CD4-positive, alpha-beta T cell treated with Interleukin-6 at 100 ng/mL for 8 hours (primary cell): ENCODE data around the gene LEF1.

ENCODE experiments used
- DNase-seq: peaks from one replicate; pipeline ENCODE4 v3.0.0-alpha.2; 2020; ENCODE audit warnings: mixed read lengths, low spot score

The LEF1 gene

DNA sequence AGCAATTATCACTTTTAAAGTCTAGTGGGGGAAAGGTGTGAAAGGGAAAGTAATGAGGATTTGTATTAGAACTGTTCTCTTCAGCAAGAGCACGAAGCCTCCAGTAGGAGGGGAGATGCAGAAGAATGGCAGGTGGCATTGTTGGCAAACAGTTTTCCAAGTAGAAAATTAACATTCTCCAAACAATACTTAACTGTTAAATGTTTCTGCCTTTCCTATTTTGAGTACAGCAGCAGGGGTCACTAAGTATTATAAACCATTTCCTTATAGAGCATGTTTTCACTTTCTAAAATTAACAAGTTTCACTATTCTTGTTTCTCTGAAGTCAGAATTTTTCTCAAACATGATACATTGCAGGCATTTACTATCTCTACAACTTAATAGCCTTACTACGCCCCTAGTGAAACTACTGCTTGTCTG, 58.7 kb downstream of the LEF1 start:
- no peak for DNase-seq

DNA sequence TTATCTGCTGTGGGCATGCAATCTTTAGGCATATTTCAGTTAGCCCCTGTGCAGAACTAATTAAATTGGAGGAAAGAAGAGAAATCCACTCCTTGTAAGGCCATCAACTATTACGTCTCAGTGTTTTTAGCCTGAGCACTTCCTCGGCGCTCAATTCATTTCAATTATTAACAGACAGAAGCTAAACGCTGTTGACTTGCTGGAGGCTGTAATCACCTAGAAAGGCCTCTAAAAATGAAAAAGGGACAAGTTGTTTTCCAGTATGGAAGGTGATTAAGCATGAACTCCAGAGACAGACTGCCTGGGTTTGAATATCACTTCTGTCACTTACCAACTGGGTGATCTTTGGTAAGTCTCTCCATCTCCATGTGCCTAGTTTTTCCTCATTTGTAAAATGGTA, 59.6 kb downstream of the LEF1 start:
- no peak for DNase-seq

DNA sequence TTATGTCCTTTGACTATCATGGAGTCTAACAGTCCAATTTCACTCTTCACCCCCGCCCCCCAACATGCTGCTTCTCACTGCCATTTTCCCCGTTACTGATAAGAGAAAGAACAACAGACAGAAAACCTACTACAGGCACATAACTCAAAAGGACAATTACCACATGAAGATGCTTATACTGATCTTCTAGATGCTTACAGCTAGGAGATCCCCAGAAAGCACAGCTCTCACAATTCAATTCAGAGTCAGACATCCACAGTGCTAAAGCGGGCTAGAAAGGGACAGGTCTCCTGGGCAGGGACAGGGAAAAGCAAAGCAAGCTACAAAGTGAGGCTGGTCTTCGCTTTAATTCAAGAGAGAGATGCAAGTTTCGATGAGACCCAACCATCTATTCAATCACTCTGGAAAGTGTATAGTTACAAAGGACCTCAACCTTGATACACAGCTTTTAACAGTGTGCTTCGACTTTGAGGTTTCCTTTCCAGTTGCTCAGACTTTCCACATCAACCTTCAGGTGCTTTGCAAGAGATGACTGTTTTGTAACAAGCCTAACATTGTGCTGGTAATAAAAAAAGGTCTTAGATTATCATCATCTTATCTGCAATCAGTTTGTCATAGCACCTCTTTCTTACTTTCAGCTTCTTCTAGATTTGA, 60.9 kb downstream of the LEF1 start:
- peak; percentile 75 for DNase-seq

DNA sequence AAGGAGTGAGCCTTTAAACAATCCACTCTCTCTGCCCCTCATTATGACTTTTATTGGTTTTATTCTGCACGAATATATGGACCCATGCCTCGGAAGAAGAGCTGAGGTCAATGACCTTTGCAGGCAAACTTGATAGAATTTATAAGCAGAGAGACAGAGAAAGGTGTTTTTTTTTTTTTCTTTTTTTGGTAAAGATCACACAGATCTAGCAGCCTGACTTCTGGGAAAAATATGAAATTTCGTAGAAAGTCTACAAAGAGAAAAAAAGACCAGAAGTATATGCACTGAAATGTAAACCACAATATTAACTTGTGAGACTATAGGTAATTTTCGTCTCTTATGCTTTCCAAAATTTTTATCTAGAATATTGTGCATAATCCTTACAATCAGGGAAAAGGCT, 61.6 kb downstream of the LEF1 start:
- DNase-seq = no peak

DNA sequence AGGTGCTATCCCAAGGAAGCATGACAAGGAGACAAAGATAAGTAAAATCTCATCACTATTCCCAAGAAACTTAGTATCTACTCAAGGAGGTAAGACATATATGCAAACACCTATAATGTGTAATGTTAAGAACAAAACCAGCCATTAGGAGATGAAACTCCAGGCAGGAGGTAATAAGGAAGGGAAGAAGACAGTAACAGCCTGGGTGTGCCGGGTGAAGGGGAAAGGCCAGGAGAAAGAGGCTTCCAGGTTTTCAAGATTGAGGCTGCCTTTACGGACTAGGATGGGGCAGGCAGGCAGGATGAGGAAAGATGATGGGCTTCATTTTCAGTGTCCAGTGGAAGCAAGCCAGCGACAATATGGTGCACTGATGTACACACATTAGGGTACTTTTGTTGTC, 62.5 kb downstream of the LEF1 start:
- no peak for DNase-seq

DNA sequence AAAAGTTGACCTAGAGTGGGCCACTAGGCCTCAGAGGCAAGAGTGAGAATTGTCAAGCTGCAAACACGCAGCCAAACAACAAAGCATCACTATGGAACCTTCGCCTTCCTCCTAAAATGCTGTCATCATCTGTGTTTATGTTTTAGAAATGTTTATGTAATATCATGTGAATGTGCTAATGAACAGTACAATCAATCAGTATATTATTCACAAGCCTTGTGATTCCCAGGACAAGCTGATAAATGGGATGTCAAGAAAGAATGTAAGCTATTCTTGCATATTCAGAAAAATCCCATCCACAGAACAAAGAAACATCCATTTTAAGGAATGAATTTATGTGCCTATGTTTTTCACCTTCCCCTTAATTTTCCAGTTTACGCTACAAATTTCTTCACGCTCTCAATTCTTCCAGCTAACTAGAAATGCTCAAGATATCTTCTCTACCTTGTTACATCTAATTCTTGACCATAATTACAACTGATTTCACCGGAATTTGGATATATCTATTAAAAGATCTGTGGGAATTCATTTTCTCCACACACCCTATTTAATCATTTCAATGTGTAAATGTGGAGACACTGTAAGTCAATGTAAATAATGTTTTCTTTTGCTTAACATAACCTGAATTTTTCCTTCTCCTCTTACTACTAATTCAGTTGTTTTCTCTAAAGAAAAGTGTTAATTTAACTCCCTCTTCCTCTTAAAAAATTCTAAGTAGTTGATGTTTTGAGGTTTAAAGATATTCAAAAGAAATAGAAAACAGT, 65.5 kb downstream of the LEF1 start:
- DNase-seq = no peak

DNA sequence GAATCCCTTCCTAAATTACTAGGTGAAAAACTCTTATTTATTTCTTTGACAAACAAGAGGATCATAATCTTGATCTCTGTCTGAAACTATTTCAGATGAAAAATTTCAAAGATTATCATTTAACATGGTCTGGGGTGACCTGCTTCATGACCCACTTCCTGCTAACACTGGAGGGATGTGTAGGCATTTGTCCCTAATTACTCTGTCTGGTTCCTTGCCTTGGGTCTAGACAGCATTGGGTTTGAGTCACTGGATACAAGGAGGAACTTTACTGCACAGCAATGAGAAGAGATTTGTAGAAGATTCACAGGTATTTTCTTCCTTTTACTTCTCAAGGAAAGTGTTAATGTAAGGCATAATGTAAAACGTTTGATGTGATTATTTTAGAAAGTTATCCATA, 67.9 kb downstream of the LEF1 start:
- DNase-seq = no peak

DNA sequence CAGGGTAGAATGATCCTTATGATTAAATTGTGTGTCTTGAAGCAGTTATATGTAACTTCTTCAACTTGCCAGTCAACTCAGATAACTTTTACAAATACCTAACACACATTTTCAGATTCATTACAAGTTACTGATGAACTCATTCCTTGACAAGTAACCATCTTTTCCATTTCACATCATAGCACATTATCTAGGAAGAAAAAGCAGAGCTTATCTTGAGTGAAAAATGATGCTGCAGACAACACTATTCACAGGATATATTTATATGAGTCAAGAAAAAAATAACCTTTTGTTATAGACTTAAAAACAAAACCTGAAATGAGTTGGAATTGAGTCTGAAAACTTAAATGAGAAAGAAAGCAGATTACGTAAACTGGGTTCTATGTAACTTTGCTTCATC, 68.9 kb downstream of the LEF1 start:
- DNase-seq = no peak

DNA sequence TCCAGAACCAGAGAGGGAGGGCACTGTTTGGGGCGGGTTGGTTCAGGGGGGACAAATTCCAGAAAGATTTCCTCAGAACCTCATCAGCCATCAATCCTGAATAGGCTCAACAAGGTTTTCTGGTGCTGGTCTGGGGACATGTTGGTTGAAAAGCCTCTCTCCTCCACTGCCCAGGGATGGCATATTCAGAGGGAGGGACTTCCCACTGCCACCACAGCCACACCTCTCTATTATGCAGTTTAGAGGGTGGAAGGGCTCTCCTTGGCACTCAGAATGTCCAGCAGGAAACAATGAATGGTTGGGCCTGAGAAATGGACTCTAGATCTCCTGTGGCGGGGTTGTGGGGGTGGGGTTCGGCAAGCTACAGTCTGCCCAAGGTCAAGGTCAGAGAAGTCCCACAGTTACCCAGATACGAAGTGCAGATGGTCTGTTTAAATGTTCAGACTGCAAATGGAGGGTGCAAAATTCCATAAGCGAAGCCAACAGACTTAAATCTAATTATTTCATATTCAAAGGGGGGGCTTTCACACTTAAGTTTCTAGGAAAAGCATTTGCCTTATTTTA, 70.7 kb downstream of the LEF1 start:
- no peak for DNase-seq

DNA sequence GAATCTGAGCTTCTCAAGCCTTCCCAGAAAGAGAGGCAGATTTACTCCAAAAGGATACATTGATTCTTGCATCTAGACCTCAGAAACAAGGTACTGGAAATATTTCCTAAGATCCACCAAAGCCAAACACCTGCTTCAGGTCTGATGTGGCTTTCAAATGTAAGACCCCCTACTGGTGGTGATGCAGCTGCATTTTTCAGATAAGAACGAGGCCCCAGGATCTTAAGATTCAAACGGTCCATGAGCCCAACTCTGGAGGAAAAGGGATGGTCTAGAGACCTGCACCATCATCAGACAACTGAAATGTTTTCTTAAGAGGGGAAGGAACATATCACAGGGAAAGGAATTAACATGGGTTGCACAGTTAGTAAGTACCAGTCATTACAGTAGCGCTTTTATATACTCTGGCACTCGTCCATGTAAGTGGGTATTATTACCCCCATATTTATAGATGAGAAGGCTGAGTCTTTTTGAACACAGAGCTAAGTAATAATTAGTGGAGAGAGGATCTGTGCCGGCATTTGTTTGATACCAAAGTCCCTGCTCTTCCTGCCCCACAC, 73.7 kb downstream of the LEF1 start:
- no peak for DNase-seq

DNA sequence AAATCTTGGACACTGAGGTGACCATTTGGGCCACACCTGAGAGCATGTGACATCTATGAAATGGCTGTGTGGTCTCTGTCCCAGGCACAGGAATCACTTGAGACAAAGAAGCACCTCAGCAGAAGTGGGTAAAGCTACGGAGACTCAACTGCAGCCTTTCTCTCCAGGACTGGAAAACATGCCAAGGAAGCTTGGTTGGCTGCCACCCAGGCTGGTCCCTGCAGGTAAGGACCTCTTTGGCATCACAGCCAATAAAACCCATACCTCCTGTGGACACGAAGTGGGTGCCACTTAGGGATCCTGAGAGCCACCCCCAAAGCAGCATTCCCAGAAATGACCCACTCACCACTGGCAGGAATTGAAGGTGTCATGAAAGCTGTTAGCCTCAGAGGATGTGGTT, 74.6 kb downstream of the LEF1 start:
- DNase-seq = no peak

DNA sequence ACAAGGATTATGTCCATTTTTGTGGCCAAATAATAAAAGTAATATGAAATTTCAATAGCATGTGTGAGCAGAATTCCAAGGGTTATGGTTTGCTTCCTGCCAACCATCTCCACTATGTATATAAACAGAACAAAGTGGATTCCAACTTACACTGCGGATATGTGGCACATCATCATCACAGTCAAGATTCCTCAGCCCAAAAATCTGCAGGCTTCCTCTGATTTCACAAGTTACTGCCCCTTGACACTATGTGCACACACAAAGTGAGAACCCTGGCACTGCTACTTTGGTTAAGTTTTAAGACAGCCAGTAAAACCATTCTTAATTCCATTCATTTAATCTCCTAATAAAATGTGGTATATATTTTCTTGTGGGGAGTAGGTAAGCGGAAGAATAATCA, 76.4 kb downstream of the LEF1 start:
- DNase-seq = no peak

DNA sequence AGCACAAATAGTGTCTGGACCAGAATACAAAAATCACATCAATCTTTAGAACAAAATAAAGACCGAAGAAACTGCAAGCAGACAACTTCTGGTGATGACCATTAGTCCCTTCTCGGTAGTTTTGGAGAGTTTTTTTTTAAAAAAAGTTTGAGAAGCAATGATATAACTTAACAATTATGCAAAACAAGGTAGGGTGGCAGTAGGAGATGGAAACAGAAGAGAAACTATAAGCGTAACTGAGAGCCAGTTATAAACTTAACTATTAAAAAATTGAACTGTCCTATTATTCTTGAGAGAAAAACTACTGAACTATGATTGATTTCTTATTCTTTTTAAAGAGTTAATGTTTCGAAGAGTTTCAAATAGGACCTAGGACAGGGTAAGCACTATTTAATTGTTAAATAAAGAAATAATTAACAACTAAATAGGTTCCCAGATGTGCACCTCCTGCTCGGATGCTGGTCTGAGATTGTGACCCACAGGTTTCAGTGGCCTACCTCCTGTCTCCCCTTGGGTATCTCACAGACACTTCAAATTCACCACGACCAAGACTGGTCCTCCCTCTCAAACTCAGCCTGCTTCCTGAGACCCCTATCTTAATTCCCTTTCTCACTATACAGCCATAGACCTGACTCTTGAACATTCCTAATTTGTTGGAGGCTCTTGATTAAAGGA, 81.3 kb downstream of the LEF1 start:
- no peak for DNase-seq

DNA sequence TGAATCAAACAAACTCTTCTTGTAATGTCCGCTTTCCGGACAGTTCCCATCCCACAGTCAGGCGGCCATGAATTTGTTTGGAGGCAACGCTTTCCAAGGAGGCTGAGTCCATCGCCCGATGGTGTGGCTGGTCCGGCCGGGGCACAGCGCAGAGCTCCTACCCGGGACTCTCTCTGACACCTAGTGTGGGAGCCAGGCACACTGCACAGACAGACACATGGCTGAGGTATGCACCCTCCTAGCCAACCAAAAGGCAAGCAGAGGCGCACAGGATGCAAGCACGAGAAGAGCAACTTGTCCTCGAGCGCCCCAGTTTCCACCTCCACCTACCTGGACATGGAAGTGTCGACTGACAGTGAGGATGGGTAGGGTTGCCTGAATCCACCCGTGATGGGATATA, 87.5 kb downstream of the LEF1 start:
- no peak for DNase-seq

DNA sequence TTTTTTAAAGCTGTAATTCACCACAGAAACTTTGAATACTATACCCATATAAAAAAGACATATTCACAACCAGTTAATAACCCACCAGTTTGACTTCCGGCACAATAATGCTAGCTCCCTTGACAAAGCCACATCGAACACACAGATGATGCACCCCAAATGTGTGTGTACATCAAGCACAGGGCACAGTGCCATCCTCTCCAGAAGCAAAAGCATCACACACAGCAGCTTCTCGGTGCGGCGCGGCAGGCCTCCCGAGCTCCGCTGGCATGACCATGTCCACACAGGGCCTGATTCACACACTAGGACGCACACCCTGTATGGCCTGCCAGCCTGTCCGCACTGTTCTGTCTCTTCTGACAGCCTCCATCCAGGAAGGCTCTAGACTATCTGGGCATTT, 88.0 kb downstream of the LEF1 start:
- peak; percentile 65 for DNase-seq

DNA sequence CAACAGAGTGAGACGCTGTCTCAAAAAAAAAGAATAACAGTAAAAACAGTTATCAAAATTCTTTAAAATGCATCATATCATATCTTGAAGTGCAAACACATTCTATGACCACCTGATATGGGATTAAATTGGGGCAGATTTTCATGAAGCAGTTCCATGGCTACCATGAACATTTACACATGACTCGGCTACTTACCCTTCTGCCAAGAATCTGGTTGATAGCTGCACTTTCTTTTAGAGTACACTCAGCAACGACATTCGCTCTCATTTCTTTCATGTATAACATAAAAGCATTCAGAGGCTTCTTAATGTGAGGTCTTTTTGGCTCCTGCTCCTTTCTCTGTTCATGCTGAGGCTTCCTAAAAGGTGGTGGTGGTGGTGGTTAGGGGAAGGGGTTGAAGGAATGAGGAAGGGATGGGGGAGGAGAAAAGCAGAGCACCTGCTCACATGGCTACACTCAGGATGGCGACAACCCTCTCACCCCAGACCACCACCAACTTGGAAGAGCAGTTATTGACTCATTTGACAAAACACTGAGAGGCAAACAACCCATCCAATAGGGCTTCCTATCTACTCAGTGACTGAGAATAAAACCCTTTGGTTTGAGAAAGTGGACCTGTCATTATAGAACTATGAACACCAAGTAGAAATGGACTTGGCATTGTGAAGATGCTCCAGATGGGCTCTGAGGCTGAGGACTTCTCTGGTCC, 90.6 kb downstream of the LEF1 start:
- DNase-seq = no peak

DNA sequence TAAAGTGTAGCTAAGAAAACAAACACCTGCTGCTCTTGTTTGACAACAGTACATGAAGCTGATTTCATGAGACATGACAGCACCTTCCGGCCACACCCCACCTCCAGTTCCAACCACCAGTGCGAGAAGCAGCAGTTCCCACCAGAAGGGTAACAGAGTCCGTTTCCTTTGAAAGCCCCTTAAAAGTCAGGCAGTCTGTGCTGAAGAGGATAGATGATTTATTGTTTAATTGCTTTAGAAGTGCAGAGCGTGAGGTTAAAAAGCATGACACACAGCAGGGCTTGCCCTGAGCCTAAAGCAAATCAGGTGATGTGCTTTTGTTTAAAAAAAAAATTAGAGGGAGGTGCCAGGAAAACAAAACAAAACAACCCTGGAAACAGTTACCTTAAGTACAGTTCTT, 96.4 kb downstream of the LEF1 start:
- peak; percentile 69 for DNase-seq

DNA sequence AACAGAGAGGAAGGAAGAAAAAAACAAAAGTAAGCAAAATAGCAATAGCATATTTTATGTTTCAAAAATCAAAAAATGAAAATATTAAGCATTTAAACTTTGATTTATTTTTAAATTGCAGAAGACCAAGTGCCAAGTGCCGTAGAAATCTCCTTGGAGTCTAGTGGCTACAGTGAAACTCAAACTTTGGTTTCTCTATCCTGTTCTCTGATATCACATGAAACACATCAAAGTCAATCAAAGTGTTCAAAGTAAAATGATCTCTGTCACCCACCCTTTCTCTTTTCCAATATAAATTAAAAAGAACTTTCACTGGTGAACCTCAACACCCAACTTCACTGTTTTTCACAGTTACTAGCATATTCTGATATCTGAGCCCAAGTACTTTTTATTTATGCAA, 98.0 kb downstream of the LEF1 start:
- DNase-seq = no peak

DNA sequence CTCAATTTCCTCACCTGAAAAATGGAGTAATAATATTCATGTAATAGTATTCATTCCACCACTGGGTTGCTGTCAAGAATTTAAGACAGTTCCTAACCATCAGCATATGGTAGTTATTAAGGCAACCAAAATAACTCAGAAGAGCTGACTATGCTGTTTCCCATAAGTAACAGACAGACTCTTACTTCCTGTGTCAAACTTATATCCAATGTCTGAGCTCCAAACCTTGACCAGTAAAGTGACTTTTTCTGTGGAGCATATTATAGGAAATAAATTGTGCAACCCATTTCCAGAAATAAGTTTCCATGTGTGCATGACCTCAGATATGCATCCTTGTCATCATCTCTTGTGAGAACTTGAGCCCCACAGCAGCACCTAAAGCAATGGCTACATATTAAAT, 100.3 kb downstream of the LEF1 start:
- DNase-seq = no peak

DNA sequence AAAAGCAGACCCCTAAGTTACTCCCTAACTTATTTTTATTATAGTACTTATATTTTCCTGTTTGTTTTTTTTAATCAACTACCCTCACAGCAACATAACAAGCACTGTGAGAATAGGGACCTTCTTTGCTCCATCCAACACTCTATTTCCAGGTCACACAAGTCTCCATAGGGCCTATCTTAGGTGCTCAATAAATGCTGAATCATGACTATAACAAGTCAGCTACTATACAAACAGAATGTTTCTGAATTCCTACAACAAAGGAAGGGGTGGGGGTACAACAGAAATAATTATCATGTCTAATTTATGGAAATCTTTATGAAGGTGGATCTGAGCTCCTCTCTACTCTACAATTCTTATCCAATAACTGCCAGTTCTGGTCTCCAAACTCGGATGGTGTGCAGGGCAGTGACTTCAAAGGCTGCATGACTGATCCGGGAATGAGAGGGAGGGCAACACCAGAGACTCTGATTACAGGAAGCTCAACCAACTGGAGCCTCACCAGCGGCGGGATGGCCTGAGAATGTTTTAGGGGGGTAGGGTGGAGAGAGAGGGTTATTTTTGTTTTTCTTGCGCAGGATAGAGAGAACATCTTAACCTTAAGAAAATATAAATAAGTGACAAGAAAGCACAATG, 107.9 kb downstream of the LEF1 start:
- DNase-seq = no peak

DNA sequence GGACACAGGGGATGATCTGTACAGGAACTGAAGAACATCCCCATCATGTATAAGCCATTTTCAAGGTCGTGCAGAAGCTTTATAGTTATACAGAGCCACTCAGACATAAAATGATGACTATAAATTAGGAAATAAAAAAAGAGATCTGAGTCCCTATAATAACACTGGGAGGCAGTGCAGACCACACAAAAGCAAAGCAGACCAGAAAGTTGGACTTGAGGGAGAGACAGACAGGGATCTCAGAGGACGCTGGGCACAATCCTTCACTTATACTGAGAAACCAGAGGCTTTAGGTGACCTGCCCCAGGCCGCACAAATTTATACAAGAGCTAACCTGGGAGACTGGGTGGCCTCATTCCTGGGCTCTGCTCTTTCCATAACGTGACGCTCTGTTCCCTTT, 108.6 kb downstream of the LEF1 start:
- DNase-seq = no peak
